Adrenal gland (tissue), 5 donors: ENCODE data around the gene KRT38.

Source experiments
- POLR2A ChIP-seq, 2 donors: fragments of 450-650 bp; IDR thresholded peaks; one replicate each; pipeline ENCODE4 v1.6.1; 2017; ENCODE audit warnings: antibody characterized with exemption in 2 of 2, mild to moderate bottlenecking in 2 of 2, moderate library complexity in 1 of 2
- TF ChIP-seq, protein P1 (sequence below), 6 experiments: fragments of 450-650 bp in 4 of 6; fragments of 200-600 bp in 2 of 6; sonication (generic) in 1 of 6; IDR thresholded peaks; 1 replicate in 5 of 6; 2 replicates in 1 of 6; pipeline versions ENCODE4 v1.5.1 to v1.8.0; 2016 to 2021; ENCODE audit warnings: antibody characterized with exemption in 6 of 6, mild to moderate bottlenecking in 2 of 6, moderate library complexity in 1 of 6
- donor health status: DM: no; HTN: no; CAD: no.

DNA sequence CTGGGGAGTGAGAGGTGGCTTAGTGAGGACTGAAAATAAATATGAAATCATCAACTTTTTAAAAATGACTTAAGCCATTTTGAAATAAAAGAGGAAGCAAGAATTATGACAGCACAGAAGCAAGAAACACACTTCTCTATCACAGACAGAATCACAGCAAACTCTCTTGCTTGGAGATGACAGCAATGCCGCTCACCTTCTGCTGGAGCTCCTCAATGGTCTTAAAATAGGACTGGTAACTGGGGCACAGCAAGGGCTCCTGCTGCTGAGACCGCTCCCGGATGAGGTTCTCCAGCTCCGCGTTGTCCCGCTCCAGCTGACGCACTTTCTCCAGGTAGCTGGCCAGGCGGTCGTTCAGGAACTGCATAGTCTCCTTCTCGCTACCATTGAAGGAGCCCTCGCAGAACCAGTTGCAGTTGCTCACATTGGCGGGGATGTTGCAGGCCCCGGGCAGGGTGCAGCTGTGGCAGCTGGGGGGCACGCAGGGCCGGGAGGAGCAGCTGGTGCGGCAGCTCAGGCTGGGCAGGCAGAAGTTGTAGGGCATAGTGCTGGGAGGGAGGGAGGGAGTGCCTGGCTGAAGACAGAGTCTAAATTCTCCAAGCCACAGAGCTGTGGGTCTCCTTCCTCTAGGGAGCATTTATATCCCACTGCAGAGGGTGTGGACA is 43.7 kb downstream of the KRT38 start, which contains the start of gene KRT31:
- TF ChIP-seq, protein P1, sequence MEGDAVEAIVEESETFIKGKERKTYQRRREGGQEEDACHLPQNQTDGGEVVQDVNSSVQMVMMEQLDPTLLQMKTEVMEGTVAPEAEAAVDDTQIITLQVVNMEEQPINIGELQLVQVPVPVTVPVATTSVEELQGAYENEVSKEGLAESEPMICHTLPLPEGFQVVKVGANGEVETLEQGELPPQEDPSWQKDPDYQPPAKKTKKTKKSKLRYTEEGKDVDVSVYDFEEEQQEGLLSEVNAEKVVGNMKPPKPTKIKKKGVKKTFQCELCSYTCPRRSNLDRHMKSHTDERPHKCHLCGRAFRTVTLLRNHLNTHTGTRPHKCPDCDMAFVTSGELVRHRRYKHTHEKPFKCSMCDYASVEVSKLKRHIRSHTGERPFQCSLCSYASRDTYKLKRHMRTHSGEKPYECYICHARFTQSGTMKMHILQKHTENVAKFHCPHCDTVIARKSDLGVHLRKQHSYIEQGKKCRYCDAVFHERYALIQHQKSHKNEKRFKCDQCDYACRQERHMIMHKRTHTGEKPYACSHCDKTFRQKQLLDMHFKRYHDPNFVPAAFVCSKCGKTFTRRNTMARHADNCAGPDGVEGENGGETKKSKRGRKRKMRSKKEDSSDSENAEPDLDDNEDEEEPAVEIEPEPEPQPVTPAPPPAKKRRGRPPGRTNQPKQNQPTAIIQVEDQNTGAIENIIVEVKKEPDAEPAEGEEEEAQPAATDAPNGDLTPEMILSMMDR (IDR thresholded peaks at IDR 0.05) = no peak
- TF ChIP-seq POLR2A (IDR thresholded peaks at IDR 0.05) = no peak
